Tibial nerve (tissue), 4 donors: Measurements from ENCODE around the gene LAP3. TPM values are rescaled to one million over a fixed set of nuclear protein-coding genes. Genes with fewer than 3 reads are reported as not detected.

Experiments used
- DNase-seq, 2 donors: peaks; one replicate each; pipeline ENCODE4 v3.0.0-alpha.2; 2019; ENCODE audit warnings: low spot score in 2 of 2
- H3K27ac ChIP-seq, 4 donors: fragments of 200-600 bp; sonication (generic) in 3 of 4; one replicate each; pipeline ENCODE4 v1.5.1; 2017 to 2019; ENCODE audit warnings: mild to moderate bottlenecking in 1 of 4
- H3K27me3 ChIP-seq, 2 donors: fragments of 200-600 bp; sonication (generic) in 1 of 2; one replicate each; pipeline versions ENCODE4 v1.5.1 to v1.6.0; 2017 to 2019
- H3K36me3 ChIP-seq, 3 donors: fragments of 200-600 bp; sonication (generic); one replicate each; pipeline ENCODE4 v1.5.1; 2018 to 2019
- H3K4me1 ChIP-seq, 4 donors: fragments of 200-600 bp; sonication (generic) in 3 of 4; one replicate each; pipeline ENCODE4 v1.5.1; 2017 to 2019
- H3K4me3 ChIP-seq, 4 donors: fragments of 200-600 bp; sonication (generic) in 3 of 4; one replicate each; pipeline ENCODE4 v1.5.1; 2017 to 2019; ENCODE audit warnings: mild to moderate bottlenecking in 1 of 4, moderate library complexity in 1 of 4
- H3K9me3 ChIP-seq, 4 donors: fragments of 200-600 bp; sonication (generic) in 3 of 4; one replicate each; pipeline ENCODE4 v1.5.1; 2017 to 2019
- EP300 ChIP-seq, 2 donors: sonication (generic); formaldehyde crosslinking; IDR thresholded peaks; one replicate each; pipeline ENCODE4 v1.6.1; 2017; ENCODE audit warnings: antibody characterized with exemption in 2 of 2, mild to moderate bottlenecking in 1 of 2
- POLR2A ChIP-seq, 2 donors: fragments of 450-650 bp; IDR thresholded peaks; one replicate each; pipeline ENCODE4 v1.6.1; 2017; ENCODE audit warnings: antibody characterized with exemption in 2 of 2, mild to moderate bottlenecking in 2 of 2, moderate library complexity in 2 of 2
- WGBS, 2 donors: methylation state at CpG; one replicate each; pipeline ENCODE4 v1.1.5; 2018; 5-methylcytosine and 5-hydroxymethylcytosine counted together
- total RNA-seq, 4 donors: library from RNA; depleted of rRNA; stranded (reverse); fragments of >200 nt; gene quantifications; one replicate each; pipeline ENCODE4 v1.1.0, GENCODE V29; 2016
- TF ChIP-seq, protein P1 (sequence below), 5 experiments: fragments of 200-600 bp in 3 of 5; fragments of 450-650 bp in 2 of 5; sonication (generic) in 3 of 5; IDR thresholded peaks; one replicate each; pipeline ENCODE4 v1.5.1; 2016 to 2019; ENCODE audit warnings: antibody characterized with exemption in 5 of 5, mild to moderate bottlenecking in 3 of 5, moderate library complexity in 2 of 5

LAP3 gene
- total RNA-seq, 4 donors from 2014 or later, result 63.2 to 110 (median 73.3) TPM

DNA sequence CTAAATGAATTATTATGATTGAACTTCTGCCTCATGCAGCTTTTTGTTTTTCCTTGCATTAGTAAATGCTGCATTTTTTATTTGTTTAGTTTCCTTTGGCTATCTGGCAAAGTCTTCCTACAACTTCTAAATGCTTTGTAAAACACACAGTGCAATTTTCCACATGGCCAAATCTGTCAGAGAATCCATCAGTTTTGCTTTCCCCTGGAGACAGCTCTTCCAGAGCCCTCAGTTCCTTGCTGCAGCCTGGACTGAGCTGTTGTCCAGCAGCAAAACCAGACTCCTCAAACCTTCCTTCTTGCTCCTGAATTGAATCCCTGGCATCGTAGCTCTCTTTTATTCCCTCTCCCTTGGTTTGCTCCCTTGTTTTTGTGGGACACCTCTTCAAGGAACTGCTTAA, 80.1 kb downstream of the LAP3 start:
- Histone ChIP-seq H3K27me3 (no peaks in the 10 kb centered on the region), H3K27ac (no peak overlapping the region), H3K36me3 (no peaks in the 10 kb centered on the region), H3K9me3 (no peaks in the 10 kb centered on the region), H3K4me1 (no peaks in the 10 kb centered on the region), H3K4me3 (no peak overlapping the region)
- WGBS, 2 donors, result 67 to 82% methylated on average over 1 of the region's 1 CpG
- no peak for DNase-seq
- TF ChIP-seq EP300 (IDR thresholded peaks at IDR 0.05), result no peak
- TF ChIP-seq POLR2A (IDR thresholded peaks at IDR 0.05), result no peak
- TF ChIP-seq, protein P1, sequence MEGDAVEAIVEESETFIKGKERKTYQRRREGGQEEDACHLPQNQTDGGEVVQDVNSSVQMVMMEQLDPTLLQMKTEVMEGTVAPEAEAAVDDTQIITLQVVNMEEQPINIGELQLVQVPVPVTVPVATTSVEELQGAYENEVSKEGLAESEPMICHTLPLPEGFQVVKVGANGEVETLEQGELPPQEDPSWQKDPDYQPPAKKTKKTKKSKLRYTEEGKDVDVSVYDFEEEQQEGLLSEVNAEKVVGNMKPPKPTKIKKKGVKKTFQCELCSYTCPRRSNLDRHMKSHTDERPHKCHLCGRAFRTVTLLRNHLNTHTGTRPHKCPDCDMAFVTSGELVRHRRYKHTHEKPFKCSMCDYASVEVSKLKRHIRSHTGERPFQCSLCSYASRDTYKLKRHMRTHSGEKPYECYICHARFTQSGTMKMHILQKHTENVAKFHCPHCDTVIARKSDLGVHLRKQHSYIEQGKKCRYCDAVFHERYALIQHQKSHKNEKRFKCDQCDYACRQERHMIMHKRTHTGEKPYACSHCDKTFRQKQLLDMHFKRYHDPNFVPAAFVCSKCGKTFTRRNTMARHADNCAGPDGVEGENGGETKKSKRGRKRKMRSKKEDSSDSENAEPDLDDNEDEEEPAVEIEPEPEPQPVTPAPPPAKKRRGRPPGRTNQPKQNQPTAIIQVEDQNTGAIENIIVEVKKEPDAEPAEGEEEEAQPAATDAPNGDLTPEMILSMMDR (IDR thresholded peaks at IDR 0.05), result no peak

Other genes starting within 250 kb of the LAP3 start
- 10 to 100 TPM; 15.9 to 53.1 (median 24.7) TPM for gene QDPR, start 65.1 kb upstream of the LAP3 start, total RNA-seq
- not detected for gene CLRN2, start 62.0 kb upstream of the LAP3 start, total RNA-seq
- gene MED28, start 37.4 kb downstream of the LAP3 start, total RNA-seq, result 10 to 100 TPM; 12.9 to 19.9 (median 16.2) TPM
- not detected for gene FAM184B, start 204.4 kb downstream of the LAP3 start, total RNA-seq
- 10 to 100 TPM; 27.1 to 43.2 (median 28.8) TPM for gene DCAF16, start 233.6 kb downstream of the LAP3 start, total RNA-seq
- 1 to 10 TPM in 1 of 4 donors, under 1 TPM in 3; 0.20 to 1.7 (median 0.66) TPM for gene NCAPG, start 233.8 kb downstream of the LAP3 start, total RNA-seq